MM.1S (cell line): ENCODE results near the gene USP5.

Source experiments
- DNase-seq: peaks from one replicate; pipeline ENCODE4 v3.0.0-alpha.2; 2015
- H2AFZ ChIP-seq: fragments of 300-600 bp; sonication (generic); 2 replicates; pipeline ENCODE4 v1.6.0; 2016; ENCODE audit warnings: antibody characterized with exemption, low read length
- H3F3A ChIP-seq: fragments of 300-600 bp; sonication (generic); 2 replicates; pipeline ENCODE4 v1.6.1; 2016; ENCODE audit warnings: mild to moderate bottlenecking, antibody characterized with exemption, low read length, moderate library complexity, mixed read lengths; ENCODE audit not compliant: insufficient read depth
- H3K27ac ChIP-seq: fragments of 300-600 bp; sonication (generic); 2 replicates; pipeline ENCODE4 v1.5.1; 2016; ENCODE audit warnings: mild to moderate bottlenecking, low read length
- H3K27me3 ChIP-seq: fragments of 300-600 bp; sonication (generic); replicated peaks from 2 replicates; pipeline ENCODE4 v1.6.0; 2016; ENCODE audit warnings: low read length; ENCODE audit not compliant: insufficient read depth
- H3K36me3 ChIP-seq: fragments of 300-600 bp; sonication (generic); replicated peaks from 2 replicates; pipeline ENCODE4 v1.6.1; 2016; ENCODE audit warnings: mild to moderate bottlenecking, low read length, mixed read lengths; ENCODE audit not compliant: insufficient read depth
- H3K4me1 ChIP-seq: fragments of 300-600 bp; sonication (generic); 2 replicates; pipeline ENCODE4 v1.6.1; 2016; ENCODE audit warnings: low read length, mixed read lengths
- H3K4me2 ChIP-seq: fragments of 300-600 bp; sonication (generic); 2 replicates; pipeline ENCODE4 v1.6.0; 2016; ENCODE audit warnings: low read depth, low read length
- H3K4me3 ChIP-seq: fragments of 300-600 bp; sonication (generic); 2 replicates; pipeline ENCODE4 v1.5.1; 2016; ENCODE audit warnings: low read length, mixed read lengths
- H3K79me2 ChIP-seq: fragments of 300-600 bp; sonication (generic); 2 replicates; pipeline ENCODE4 v1.6.1; 2016; ENCODE audit warnings: mixed run types, low read length, mixed read lengths
- H3K9ac ChIP-seq: fragments of 300-600 bp; sonication (generic); 2 replicates; pipeline ENCODE4 v1.6.1; 2016; ENCODE audit warnings: low read length, mixed read lengths
- H3K9me2 ChIP-seq: fragments of 300-600 bp; sonication (generic); replicated peaks from 2 replicates; pipeline ENCODE4 v1.6.1; 2016; ENCODE audit warnings: mild to moderate bottlenecking, low read length, mixed read lengths; ENCODE audit not compliant: insufficient read depth
- H3K9me3 ChIP-seq: fragments of 300-600 bp; sonication (generic); replicated peaks from 2 replicates; pipeline ENCODE4 v1.6.1; 2016; ENCODE audit warnings: mild to moderate bottlenecking, low read length, mixed read lengths; ENCODE audit not compliant: insufficient read depth
- H4K20me1 ChIP-seq: fragments of 300-600 bp; sonication (generic); 2 replicates; pipeline ENCODE4 v1.6.1; 2016; ENCODE audit warnings: mild to moderate bottlenecking, low read length, moderate library complexity, mixed read lengths; ENCODE audit not compliant: insufficient read depth
- EZH2 ChIP-seq: fragments of 300-600 bp; sonication (generic); optimal IDR thresholded peaks from 2 replicates; pipeline ENCODE3; 2017; ENCODE audit warnings: low read depth, mild to moderate bottlenecking, antibody characterized with exemption, low read length, mixed read lengths
- EZH2phosphoT487 ChIP-seq: fragments of 300-600 bp; sonication (generic); IDR thresholded peaks from 2 replicates; pipeline ENCODE4 v1.6.1; 2018; ENCODE audit warnings: antibody characterized with exemption, low read length
- TF ChIP-seq, protein P1 (sequence below): fragments of 300-600 bp; sonication (generic); IDR thresholded peaks from 2 replicates; pipeline ENCODE4 v1.5.1; 2016; ENCODE audit warnings: antibody characterized with exemption, low read length, mixed read lengths

Gene USP5

DNA sequence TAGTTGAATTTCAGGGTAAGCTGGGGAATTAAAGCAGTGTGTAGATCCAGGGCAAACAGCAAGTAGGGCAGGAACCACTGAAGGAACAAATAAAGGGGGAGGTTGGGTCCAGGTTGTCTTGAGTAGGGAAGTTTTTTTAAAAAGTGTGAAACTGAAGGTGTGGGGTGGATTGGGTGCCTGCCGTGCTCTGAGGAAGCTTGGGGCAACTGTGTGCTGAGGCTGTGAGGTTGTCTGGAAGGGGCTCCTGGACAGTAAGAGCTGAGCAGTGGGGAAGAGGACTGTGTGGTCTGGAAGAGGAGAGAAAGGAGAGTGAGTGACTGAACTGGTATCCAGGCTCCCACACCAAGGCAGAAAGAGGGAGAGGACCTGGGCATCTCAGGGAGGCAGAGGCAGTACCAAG lies 41.2 kb upstream of the USP5 start:
- Histone ChIP-seq H3K79me2 (no peaks in the 10 kb centered on the region), H3K9ac (no peak overlapping the region), H3K9me3 (no peaks in the 10 kb centered on the region), H3F3A (no peaks in the 10 kb centered on the region), H3K36me3 (no peaks in the 10 kb centered on the region), H3K27ac (no peak overlapping the region), H3K27me3 (peaks cover 6% of the 10 kb centered on the region; the same call in 1 of the 2 replicates), H3K4me3 (no peak overlapping the region), H3K4me1 (no peaks in the 10 kb centered on the region), H2AFZ (no peak overlapping the region; the same call in 1 of the 2 replicates), H3K4me2 (no peak overlapping the region), H4K20me1 (no peaks in the 10 kb centered on the region), H3K9me2 (no peaks in the 10 kb centered on the region)
- no peak for DNase-seq
- TF ChIP-seq EZH2 = no peak
- TF ChIP-seq EZH2phosphoT487 = no peak
- TF ChIP-seq, protein P1, sequence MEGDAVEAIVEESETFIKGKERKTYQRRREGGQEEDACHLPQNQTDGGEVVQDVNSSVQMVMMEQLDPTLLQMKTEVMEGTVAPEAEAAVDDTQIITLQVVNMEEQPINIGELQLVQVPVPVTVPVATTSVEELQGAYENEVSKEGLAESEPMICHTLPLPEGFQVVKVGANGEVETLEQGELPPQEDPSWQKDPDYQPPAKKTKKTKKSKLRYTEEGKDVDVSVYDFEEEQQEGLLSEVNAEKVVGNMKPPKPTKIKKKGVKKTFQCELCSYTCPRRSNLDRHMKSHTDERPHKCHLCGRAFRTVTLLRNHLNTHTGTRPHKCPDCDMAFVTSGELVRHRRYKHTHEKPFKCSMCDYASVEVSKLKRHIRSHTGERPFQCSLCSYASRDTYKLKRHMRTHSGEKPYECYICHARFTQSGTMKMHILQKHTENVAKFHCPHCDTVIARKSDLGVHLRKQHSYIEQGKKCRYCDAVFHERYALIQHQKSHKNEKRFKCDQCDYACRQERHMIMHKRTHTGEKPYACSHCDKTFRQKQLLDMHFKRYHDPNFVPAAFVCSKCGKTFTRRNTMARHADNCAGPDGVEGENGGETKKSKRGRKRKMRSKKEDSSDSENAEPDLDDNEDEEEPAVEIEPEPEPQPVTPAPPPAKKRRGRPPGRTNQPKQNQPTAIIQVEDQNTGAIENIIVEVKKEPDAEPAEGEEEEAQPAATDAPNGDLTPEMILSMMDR = no peak

DNA sequence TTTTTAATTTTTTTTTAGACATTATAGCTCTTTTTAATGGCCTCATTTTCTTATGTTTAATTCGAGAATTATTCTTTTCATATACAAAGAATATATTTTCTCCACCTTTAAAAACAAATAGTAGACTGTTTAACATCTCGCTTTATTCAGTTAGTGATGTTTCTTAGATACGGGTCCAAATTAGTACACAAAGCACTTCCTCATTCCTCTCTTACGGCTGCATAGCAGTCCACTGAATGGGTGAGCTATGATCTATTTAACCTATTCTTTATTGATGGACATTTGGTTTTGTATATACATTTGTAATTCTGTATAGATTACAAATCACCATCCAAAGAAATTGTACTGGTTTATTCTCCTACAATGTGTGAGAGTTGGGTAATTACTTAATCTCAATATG lies 38.6 kb upstream of the USP5 start:
- Histone ChIP-seq H3K36me3 (no peaks in the 10 kb centered on the region), H3K4me1 (no peaks in the 10 kb centered on the region), H2AFZ (no peak overlapping the region), H3K4me2 (no peak overlapping the region), H3K9me2 (no peaks in the 10 kb centered on the region), H4K20me1 (no peaks in the 10 kb centered on the region), H3K79me2 (no peaks in the 10 kb centered on the region), H3K27ac (no peak overlapping the region), H3K4me3 (no peak overlapping the region), H3K9me3 (no peaks in the 10 kb centered on the region), H3F3A (no peaks in the 10 kb centered on the region), H3K27me3 (peaks cover 6% of the 10 kb centered on the region; the same call in 1 of the 2 replicates), H3K9ac (no peak overlapping the region)
- TF ChIP-seq EZH2 = no peak
- TF ChIP-seq EZH2phosphoT487 = no peak
- TF ChIP-seq, protein P1 = no peak
- no peak for DNase-seq

DNA sequence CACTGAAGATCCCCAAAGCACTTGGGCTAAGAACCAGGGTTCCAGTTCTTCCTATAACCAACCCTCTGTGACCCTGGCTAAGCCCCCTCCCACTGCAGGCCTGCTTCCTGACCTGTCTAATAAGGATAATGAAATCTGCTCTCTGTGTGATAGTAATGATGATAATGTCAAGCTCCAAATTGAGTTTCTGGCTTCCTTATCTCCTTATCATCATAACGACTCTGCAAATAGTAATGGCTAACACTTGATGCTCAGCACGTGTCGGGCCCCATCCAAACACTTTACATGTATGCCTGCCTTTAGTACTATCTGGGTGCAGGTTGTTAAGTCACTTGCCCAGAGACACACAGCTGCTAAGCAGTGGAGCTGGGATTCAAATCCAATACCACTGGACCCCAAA lies 35.4 kb upstream of the USP5 start:
- no peak overlapping the region for H2AFZ ChIP-seq
- no peak overlapping the region for H3K27ac ChIP-seq
- DNase-seq = no peak
- H3K27me3 ChIP-seq = peaks cover 28% of the 10 kb centered on the region
- H3K9me3 ChIP-seq = no peaks in the 10 kb centered on the region
- H3K79me2 ChIP-seq = no peaks in the 10 kb centered on the region
- no peaks in the 10 kb centered on the region for H4K20me1 ChIP-seq
- TF ChIP-seq EZH2 (no peak), EZH2phosphoT487 (no peak)
- TF ChIP-seq, protein P1 = no peak
- H3K4me3 ChIP-seq = no peak overlapping the region
- H3K4me1 ChIP-seq = no peaks in the 10 kb centered on the region
- H3K4me2 ChIP-seq = no peak overlapping the region
- H3K9me2 ChIP-seq = no peaks in the 10 kb centered on the region
- no peak overlapping the region for H3K9ac ChIP-seq
- no peaks in the 10 kb centered on the region for H3F3A ChIP-seq
- H3K36me3 ChIP-seq = no peaks in the 10 kb centered on the region
